Measurements from ENCODE around the gene TMEM176B. TPM values are rescaled to one million over a fixed set of nuclear protein-coding genes. Genes with fewer than 3 reads are reported as not detected.
"Not testable (repeated sequence)": the region's sequence is repeated elsewhere in the genome, so short reads cannot be mapped to it uniquely, and the experiment has no call there.

TMEM176B gene
- polyA plus RNA-seq, 4 donors: 74.1 to 105 (median 87.3) TPM

- DNase-seq (ENCODE audit: low read depth in 4 of 4, low spot score in 3 of 4): no peak
Observed at GRCh38 chr7:150823484-150824126, 23.4 kb upstream of the TMEM176B start.

DNA sequence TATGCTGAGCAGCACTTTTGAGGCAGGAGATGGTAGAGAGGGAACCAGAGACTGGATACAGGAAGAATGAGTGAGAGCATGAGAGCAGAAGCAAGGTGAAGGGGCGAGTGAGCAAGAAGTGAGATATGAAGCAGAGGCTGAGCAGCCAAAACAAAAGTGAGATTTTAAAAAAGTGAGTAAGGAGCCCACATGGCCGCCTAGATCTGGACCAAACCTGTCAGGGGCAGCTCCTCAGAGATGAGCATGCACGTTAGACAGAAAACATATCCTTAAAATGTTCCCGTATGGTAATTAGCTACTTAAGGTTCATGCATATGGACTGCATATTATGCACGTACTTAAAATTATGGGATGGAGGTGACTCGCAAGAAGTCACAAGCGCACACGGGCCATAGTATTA, 22.9 kb upstream of the TMEM176B start:
- DNase-seq (ENCODE audit: low read depth in 4 of 4, low spot score in 3 of 4): no peak

- DNase-seq (ENCODE audit: low read depth in 4 of 4, low spot score in 3 of 4): no peak
Observed at GRCh38 chr7:150820578-150821198, 20.5 kb upstream of the TMEM176B start.

DNA sequence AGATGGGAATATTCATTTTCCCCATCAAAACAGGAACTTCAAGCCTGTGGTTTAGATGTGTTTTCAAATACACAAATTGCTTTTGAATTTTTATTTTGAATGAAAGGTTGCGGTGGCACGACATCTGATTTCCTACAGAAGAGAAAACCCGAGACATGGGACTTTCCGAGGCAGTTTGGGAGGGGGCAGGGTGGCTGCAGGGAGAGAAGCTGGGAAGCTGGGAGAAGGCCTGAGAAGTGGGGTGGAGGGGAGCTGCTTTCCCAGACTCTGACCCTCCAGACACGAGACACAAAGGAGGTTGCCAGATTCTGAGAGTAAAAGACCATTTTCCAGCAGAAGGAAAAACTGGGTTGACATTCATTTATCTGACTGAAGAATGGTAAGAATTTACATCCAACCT, 20.0 kb upstream of the TMEM176B start:
- no peak for DNase-seq (ENCODE audit: low read depth in 4 of 4, low spot score in 3 of 4)

DNA sequence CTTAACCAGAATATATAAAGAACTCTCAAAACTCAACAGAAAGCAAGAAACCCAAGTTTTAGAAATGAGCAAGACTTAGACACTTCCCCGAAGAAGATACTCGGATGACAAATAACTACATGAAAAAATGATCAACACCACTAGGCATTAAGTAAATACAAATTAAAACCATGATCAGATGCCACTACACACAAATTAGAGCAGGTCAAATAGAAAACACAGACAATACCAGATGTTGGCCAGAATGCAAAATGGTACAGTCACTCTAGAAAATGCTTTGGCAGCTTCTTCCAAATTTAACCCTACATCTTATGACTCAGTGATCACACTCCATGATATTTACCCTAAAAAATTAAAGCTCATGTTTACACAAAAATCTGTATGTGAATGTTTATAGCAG, 18.8 kb upstream of the TMEM176B start:
- no peak for DNase-seq (ENCODE audit: low read depth in 4 of 4, low spot score in 3 of 4)

- DNase-seq (ENCODE audit: low read depth in 4 of 4, low spot score in 3 of 4): no peak
Observed at GRCh38 chr7:150814328-150815001, 14.3 kb upstream of the TMEM176B start.

DNA sequence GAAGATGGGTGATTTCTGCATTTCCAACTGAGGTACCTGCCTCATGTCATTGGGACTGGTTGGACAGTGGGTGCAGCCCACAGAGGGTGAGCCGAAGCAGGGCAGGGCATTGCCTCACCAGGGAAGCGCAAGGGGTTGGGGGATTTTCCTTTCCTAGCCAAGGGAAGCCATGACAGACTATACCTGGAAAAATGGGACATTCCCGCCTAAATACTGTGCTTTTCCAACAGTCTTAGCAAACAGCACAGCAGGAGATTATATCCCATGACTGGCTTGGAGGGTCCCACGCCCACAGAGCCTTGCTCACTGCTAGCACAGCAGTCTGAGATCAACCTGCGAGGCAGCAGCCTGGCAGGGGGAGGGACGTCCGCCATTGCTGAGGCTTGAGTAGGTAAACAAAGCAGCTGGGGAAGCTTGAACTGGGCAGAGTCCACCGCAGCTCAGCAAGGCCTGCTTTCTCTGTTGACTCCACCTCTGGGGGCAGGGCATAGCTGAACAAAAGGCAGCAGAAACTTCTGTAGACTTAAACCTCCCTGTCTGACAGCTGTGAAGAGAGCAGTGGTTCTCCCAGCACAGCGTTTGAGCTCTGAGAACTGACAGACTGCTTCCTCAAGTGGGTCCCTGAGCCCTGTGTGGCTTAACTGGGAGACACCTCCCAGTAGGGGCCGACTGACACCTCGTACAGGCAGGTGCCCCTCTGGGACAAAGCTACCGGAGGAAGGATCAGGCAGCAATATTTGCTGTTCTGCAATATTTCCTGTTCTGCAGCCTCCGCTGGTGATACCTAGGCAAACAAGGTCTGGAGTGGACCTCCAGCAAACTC, 7.7 kb upstream of the TMEM176B start:
- DNase-seq (ENCODE audit: low read depth in 4 of 4, low spot score in 3 of 4): not testable (repeated sequence)

- no peak for DNase-seq (ENCODE audit: low read depth in 4 of 4, low spot score in 3 of 4)
Observed at GRCh38 chr7:150806863-150807262, 6.7 kb upstream of the TMEM176B start.

GRCh38 chr7:150806454-150806853, 6.3 kb upstream of the TMEM176B start:
- DNase-seq (ENCODE audit: low read depth in 4 of 4, low spot score in 3 of 4): no peak

DNA sequence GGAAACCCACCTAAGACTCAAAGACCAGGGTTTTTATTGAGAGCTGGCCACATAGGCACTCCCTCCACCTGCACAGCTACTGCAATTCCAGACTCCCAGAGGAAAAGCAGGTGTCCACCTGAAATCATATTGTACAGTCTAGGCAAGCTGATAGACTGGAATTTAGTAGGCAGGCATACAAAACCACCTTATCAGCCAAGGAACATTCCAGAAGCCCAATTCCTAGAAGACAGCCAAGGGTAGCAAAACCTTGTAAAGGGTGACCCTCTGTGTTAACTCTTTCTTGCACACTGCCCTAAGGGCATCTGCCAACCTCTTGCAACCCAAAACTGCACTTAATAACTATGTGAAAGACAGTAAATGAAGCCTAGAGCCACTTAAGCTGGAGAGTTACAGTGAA, 5.7 kb upstream of the TMEM176B start:
- DNase-seq (ENCODE audit: low read depth in 4 of 4, low spot score in 3 of 4): no peak

GRCh38 chr7:150804802-150805201, 4.6 kb upstream of the TMEM176B start:
- DNase-seq (ENCODE audit: low read depth in 4 of 4, low spot score in 3 of 4): no peak

DNA sequence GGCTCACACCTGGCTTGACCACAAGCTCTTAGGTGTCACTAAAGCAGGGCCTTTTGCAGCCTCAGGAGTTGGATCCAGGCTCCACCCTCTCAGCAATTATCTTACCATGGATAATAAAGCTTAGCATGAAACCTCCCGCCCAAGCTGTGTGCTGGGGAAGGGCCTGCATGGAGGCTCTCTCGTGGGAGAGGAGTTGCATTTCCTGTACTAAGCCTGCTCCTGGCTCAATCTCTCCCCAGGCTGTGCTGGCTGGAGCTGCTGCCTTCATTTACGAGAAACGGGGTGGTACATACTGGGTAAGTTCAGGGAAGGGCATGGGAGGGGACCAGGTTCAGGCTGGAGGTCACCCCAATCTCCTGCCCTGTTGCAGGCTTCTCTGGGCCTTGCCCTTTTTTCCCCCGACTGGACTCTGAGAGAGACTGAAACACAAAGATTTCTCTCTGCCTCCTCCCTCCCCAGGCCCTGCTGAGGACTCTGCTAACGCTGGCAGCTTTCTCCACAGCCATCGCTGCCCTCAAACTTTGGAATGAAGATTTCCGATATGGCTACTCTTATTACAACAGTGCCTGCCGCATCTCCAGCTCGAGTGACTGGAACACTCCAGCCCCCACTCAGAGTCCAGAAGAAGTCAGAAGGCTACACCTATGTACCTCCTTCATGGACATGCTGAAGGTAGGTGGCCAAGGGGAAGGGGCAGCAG, 3.1 kb upstream of the TMEM176B start:
- DNase-seq (ENCODE audit: low read depth in 4 of 4, low spot score in 3 of 4): no peak

- DNase-seq (ENCODE audit: low read depth in 4 of 4, low spot score in 3 of 4): no peak
Observed at GRCh38 chr7:150801946-150802771, 2.0 kb upstream of the TMEM176B start.

DNA sequence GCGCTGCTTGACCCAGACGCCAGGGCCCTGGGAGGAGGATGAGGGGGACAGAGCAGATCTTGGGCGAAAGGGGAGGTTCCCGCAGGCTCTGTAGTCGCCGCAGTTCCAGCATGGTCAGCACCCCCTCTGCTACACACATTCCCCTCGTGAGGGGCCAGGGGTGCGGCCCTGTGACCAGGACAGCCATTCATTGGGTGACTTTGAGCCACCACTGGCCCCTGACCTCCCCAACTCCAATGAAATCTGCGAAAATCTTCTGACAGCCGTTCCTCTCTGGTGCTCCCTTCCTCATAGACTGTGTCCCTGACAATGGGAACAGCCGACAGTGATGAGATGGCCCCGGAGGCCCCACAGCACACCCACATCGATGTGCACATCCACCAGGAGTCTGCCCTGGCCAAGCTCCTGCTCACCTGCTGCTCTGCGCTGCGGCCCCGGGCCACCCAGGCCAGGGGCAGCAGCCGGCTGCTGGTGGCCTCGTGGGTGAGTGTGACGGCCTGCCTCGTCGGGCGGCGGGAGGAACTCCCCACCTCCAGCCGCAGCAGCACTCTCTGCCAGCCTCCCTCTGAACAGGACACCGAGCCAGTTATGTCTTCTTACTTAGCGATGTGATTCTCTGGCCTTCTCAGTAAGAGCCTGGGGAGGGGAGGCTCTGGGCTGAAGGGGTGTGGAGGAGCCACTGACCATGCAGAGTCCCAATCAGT, 1.2 kb upstream of the TMEM176B start:
- no peak for DNase-seq (ENCODE audit: low read depth in 4 of 4, low spot score in 3 of 4)

DNA sequence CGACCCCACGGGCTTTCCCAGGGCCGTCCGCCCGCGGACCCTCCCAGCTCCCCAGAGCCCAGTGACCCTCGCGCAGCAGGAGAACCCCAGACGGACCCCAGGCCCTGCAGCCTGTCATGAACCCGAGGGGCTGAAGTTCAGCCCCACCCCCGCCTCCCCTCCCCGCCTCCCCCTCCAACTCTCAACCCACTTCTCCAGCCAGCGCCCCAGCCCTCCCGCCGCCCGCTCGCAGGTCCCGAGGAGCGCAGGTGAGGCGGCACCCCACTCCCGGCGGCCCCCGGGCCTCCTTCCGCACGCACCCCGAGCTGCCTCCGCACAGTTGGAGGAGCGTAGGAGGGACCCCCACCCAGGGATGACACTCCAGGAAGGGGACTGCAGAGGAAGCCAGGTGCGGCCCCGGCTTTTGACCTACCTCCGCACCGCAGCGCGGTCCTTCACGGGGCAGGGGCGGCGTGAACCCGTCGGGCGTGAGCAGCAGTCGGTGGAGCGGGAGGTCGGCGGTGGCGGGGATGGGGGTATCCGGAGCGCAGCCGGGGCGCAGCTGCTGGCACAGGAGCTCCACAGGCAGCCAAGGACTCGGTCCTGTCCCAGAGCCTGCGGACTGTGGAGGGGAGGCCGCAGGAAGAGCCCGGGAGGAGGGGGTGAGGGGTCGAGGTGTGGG, 547 bp upstream of the TMEM176B start, which contains the start of gene TMEM176A:
TSS of gene TMEM176A (plus strand) at position 189 of the 661 bp plus-strand sequence. CDS start 782 bp downstream, outside the sequence.
- DNase-seq (ENCODE audit: low read depth in 4 of 4, low spot score in 3 of 4): no peak

DNA sequence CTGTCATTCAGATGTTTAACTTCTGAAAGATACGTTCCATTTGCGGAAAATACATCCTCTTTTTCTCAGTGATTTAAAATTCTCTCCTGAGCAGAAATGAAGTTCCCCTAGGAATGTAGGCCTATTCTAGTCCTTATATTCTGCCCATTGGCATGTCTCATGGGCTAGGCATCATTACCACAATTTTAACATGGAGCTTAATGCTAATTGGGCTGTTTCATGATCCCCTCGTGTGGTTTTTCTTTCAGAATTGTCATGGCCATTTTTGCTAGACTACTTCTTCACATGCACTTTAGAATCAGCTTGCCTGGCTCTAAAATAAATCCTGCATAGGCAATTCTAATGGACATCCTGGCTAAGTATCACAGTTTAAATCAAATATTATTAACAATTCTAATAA, 1.0 kb downstream of the TMEM176B start:
- no peak for DNase-seq (ENCODE audit: low read depth in 4 of 4, low spot score in 3 of 4)

DNA sequence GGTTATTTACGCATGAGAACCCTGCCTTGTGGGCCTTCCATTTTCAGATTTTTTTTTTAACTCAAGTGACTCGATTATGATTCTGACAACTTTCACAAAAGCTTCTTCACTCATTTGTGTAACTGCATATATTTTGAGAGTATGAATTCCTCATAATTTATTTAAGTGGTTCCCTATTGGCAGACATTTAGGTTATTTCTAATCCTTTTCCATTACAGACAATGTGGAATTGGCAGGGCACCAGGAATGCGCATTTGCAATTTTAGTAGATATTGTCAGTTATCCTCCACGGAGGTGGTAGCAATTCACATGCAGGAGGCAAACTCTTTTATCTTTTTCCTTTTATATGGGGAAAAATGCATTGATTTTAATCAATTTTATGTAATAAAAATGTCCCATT, 2.5 kb downstream of the TMEM176B start:
- DNase-seq (ENCODE audit: low read depth in 4 of 4, low spot score in 3 of 4): no peak

DNA sequence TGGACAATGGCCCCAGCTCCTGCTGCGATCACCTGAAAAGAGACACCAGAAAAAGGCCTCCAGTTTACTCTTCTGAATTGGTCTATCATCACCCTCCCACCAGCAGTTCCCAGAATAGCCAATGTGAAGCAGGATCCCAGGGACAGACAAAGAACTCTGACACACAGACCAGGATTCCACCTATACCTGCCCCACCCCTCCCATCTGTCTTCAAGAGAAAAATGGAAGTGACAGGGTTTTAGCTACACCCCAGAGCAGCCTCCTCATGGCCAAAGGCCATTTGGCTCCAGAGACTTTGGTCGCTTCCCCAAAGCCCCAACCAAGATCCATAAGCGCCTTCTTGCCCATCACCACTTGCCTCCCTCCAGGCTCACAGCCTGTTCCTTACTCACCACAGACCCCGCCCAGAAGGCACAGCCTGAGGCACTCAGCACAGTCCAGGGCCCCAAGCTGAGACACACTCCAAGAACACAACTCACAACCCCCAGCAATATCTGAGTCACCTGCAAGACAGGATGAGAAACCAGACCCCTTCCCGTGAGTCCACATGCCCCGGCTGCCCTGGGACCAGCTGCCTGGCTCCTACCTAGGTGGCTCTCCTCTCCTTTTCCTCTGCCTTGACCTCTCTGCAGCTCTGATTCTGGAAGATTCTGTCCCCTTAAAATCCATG, 6.5 kb downstream of the TMEM176B start:
- DNase-seq (ENCODE audit: low read depth in 4 of 4, low spot score in 3 of 4): no peak

Measured in right renal pelvis (tissue), 4 donors.